Measurements from ENCODE around the gene LIPN.

DNA sequence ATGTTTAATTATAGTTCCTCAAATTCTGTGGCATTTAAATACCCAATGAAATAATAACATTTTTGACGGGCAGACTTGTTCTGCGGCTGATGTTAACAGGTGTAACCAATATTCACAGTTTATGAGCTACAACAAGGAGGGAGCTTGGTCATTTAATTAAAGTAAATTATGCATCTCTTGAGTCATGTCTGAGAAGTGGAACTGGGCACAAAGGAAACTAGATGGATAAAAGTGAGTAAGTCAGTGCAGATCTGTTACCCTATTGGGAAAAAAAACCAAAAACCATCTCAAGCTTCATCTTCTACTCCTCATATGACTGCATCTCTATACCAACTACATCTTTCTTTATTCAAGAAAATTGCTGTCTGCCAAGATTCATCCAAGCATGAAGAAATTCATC, 67.9 kb downstream of the LIPN start:
- TF ChIP-seq, protein P1, sequence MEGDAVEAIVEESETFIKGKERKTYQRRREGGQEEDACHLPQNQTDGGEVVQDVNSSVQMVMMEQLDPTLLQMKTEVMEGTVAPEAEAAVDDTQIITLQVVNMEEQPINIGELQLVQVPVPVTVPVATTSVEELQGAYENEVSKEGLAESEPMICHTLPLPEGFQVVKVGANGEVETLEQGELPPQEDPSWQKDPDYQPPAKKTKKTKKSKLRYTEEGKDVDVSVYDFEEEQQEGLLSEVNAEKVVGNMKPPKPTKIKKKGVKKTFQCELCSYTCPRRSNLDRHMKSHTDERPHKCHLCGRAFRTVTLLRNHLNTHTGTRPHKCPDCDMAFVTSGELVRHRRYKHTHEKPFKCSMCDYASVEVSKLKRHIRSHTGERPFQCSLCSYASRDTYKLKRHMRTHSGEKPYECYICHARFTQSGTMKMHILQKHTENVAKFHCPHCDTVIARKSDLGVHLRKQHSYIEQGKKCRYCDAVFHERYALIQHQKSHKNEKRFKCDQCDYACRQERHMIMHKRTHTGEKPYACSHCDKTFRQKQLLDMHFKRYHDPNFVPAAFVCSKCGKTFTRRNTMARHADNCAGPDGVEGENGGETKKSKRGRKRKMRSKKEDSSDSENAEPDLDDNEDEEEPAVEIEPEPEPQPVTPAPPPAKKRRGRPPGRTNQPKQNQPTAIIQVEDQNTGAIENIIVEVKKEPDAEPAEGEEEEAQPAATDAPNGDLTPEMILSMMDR (conservative IDR thresholded peaks at IDR 0.05; ENCODE audit: low read length), result no peak
- TF ChIP-seq EZH2phosphoT487 (IDR thresholded peaks at IDR 0.05; ENCODE audit: borderline replicate concordance, low read depth, low read length), result no peak
